ENCODE data around the gene TTC28. TPM values are rescaled to one million over a fixed set of nuclear protein-coding genes. Genes with fewer than 3 reads are reported as not detected.
A peak's percentile ranks its signal among the peaks of the same experiment; 100 is the strongest.

The TTC28 gene
- polyA plus RNA-seq, 1 donor from 2014 or later: 14.8 TPM

DNA sequence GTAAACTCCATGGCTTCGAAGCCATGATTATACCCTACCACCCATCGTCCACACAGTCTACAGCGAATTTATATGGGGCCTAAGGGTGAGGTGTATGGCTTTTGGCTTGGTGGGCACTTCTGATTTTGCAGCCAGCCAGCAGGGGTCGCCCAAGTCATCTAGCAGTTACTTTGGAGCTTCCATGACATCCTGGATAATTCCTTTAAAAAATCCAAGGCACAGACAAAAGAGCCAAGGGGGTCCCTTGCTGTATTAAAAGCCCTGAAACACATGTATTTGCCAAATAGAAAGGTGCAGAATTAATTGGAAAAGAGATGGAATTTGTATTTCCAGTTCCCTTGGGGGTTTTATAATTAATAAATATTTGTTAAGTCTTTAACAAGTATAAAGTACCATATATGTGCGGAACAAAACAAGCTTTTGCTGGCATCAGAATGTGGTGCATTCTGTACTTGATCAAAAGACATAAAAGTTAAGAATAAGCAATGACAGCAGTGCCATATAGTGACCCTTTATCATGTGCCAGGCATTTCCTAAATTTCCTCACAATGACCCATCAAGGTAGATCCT is 627.8 kb downstream of the TTC28 start:
- H3K4me2 ChIP-seq (ENCODE audit: low read length): peak overlapping the region; percentile 62
- peak overlapping the region; percentile 84 for H3K27ac ChIP-seq (ENCODE audit: low read length)
- no peaks in the 10 kb centered on the region for H3K9me2 ChIP-seq (ENCODE audit: insufficient read depth, low read length)
- no peaks in the 10 kb centered on the region for H4K20me1 ChIP-seq (ENCODE audit: insufficient read depth)
- H3F3A ChIP-seq (ENCODE audit: insufficient read depth, low read length, poor library complexity, severe bottlenecking): peaks cover 5% of the 10 kb centered on the region
- no peaks in the 10 kb centered on the region for H3K27me3 ChIP-seq (ENCODE audit: insufficient read depth, low read depth, low read length)
- no peak for TF ChIP-seq EZH2 (IDR thresholded peaks at IDR 0.05; ENCODE audit: borderline replicate concordance, insufficient read depth, low read length, poor library complexity, severe bottlenecking)
- TF ChIP-seq, protein P1, sequence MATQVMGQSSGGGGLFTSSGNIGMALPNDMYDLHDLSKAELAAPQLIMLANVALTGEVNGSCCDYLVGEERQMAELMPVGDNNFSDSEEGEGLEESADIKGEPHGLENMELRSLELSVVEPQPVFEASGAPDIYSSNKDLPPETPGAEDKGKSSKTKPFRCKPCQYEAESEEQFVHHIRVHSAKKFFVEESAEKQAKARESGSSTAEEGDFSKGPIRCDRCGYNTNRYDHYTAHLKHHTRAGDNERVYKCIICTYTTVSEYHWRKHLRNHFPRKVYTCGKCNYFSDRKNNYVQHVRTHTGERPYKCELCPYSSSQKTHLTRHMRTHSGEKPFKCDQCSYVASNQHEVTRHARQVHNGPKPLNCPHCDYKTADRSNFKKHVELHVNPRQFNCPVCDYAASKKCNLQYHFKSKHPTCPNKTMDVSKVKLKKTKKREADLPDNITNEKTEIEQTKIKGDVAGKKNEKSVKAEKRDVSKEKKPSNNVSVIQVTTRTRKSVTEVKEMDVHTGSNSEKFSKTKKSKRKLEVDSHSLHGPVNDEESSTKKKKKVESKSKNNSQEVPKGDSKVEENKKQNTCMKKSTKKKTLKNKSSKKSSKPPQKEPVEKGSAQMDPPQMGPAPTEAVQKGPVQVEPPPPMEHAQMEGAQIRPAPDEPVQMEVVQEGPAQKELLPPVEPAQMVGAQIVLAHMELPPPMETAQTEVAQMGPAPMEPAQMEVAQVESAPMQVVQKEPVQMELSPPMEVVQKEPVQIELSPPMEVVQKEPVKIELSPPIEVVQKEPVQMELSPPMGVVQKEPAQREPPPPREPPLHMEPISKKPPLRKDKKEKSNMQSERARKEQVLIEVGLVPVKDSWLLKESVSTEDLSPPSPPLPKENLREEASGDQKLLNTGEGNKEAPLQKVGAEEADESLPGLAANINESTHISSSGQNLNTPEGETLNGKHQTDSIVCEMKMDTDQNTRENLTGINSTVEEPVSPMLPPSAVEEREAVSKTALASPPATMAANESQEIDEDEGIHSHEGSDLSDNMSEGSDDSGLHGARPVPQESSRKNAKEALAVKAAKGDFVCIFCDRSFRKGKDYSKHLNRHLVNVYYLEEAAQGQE (IDR thresholded peaks at IDR 0.05; ENCODE audit: borderline replicate concordance): no peak
- no peak for TF ChIP-seq POLR2AphosphoS5 (IDR thresholded peaks at IDR 0.05)
- TF ChIP-seq, protein P2, sequence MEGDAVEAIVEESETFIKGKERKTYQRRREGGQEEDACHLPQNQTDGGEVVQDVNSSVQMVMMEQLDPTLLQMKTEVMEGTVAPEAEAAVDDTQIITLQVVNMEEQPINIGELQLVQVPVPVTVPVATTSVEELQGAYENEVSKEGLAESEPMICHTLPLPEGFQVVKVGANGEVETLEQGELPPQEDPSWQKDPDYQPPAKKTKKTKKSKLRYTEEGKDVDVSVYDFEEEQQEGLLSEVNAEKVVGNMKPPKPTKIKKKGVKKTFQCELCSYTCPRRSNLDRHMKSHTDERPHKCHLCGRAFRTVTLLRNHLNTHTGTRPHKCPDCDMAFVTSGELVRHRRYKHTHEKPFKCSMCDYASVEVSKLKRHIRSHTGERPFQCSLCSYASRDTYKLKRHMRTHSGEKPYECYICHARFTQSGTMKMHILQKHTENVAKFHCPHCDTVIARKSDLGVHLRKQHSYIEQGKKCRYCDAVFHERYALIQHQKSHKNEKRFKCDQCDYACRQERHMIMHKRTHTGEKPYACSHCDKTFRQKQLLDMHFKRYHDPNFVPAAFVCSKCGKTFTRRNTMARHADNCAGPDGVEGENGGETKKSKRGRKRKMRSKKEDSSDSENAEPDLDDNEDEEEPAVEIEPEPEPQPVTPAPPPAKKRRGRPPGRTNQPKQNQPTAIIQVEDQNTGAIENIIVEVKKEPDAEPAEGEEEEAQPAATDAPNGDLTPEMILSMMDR (IDR thresholded peaks at IDR 0.05; ENCODE audit: poor library complexity, severe bottlenecking): peak; percentile 95
- TF ChIP-seq EP300 (conservative IDR thresholded peaks at IDR 0.05; ENCODE audit: poor library complexity, severe bottlenecking): peak; percentile 33
- TF ChIP-seq TAF1 (IDR thresholded peaks at IDR 0.05; ENCODE audit: low read depth): no peak
- peak; percentile 86 for TF ChIP-seq SMC3 (conservative IDR thresholded peaks at IDR 0.05; ENCODE audit: poor library complexity)
- peak; percentile 93 for TF ChIP-seq RAD21 (conservative IDR thresholded peaks at IDR 0.05)
- TF ChIP-seq MXI1 (conservative IDR thresholded peaks at IDR 0.05; ENCODE audit: poor library complexity, severe bottlenecking): no peak
- H2AFZ ChIP-seq (ENCODE audit: low read depth, low read length): no peak overlapping the region
- no peaks in the 10 kb centered on the region for H3K36me3 ChIP-seq (ENCODE audit: insufficient read depth, low read length)
- no peaks in the 10 kb centered on the region for H3K79me2 ChIP-seq (replicated peaks; ENCODE audit: insufficient read depth, low read length)
- no peaks in the 10 kb centered on the region for H3K9me3 ChIP-seq (ENCODE audit: low read length)
- H3K9ac ChIP-seq (ENCODE audit: low read length): peak overlapping the region; percentile 60
- H3K4me3 ChIP-seq (ENCODE audit: low read length): peak overlapping the region; percentile 53

DNA sequence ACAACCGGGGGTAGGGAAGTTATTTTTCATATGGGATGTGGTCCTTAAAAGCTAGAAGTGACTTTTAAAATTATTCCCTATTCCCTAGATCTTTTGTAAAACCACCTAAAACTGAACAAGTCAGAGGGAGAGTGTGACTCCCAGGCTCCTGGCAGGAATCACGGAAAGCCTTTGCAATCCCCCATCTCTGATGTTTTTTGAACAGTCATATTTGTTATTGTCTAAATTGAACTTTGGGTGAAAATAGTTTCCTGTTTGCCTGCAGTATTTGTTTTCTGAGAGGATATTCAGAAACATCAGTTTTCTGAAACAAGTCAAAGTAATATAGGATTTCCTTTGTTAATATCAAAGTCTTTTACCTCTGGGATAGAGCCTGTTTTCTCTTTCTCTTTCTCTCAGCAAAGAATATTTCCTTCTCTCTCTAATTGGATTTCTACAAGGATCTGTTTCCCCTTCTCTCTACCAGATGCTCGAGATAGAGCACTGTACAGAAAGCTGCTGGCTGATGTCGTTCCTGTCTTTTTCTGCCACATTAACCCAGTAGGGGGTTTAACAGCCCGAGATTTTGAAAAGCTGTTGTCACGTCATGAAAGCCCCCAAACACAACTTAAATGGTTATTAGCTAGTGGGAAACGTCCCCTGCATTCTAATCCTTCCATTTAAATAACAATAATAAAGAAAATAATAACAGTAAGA is 628.4 kb downstream of the TTC28 start:
- Histone ChIP-seq H3K9me3 (ENCODE audit: low read length) (no peaks in the 10 kb centered on the region), H3F3A (ENCODE audit: insufficient read depth, low read length, poor library complexity, severe bottlenecking) (peaks cover 5% of the 10 kb centered on the region), H3K27me3 (ENCODE audit: insufficient read depth, low read depth, low read length) (no peaks in the 10 kb centered on the region), H3K4me2 (ENCODE audit: low read length) (peak overlapping the region; percentile 44), H3K27ac (ENCODE audit: low read length) (peak overlapping the region; percentile 84), H3K4me3 (ENCODE audit: low read length) (peak overlapping the region; percentile 53), H2AFZ (ENCODE audit: low read depth, low read length) (no peak overlapping the region), H4K20me1 (ENCODE audit: insufficient read depth) (no peaks in the 10 kb centered on the region), H3K9me2 (ENCODE audit: insufficient read depth, low read length) (no peaks in the 10 kb centered on the region), H3K36me3 (ENCODE audit: insufficient read depth, low read length) (no peaks in the 10 kb centered on the region), H3K9ac (ENCODE audit: low read length) (peak overlapping the region; percentile 60), H3K79me2 (replicated peaks; ENCODE audit: insufficient read depth, low read length) (no peaks in the 10 kb centered on the region)
- TF ChIP-seq POLR2AphosphoS5 (IDR thresholded peaks at IDR 0.05) (peak; percentile 77), MXI1 (conservative IDR thresholded peaks at IDR 0.05; ENCODE audit: poor library complexity, severe bottlenecking) (no peak), SMC3 (conservative IDR thresholded peaks at IDR 0.05; ENCODE audit: poor library complexity) (no peak), EP300 (conservative IDR thresholded peaks at IDR 0.05; ENCODE audit: poor library complexity, severe bottlenecking) (peak; percentile 85), EZH2 (IDR thresholded peaks at IDR 0.05; ENCODE audit: borderline replicate concordance, insufficient read depth, low read length, poor library complexity, severe bottlenecking) (no peak), RAD21 (conservative IDR thresholded peaks at IDR 0.05) (no peak), TAF1 (IDR thresholded peaks at IDR 0.05; ENCODE audit: low read depth) (no peak)
- TF ChIP-seq, protein P2 (IDR thresholded peaks at IDR 0.05; ENCODE audit: poor library complexity, severe bottlenecking): no peak
- TF ChIP-seq, protein P1 (IDR thresholded peaks at IDR 0.05; ENCODE audit: borderline replicate concordance): peak; percentile 20

Data from neural cell (in vitro differentiated cells).